GM12874 (cell line): ENCODE measurements around the gene ADARB2.

Experiments used
- TF ChIP-seq, protein P1 (sequence below): IDR thresholded peaks from 2 replicates; pipeline ENCODE4 v1.5.1; 2011; ENCODE audit warnings: low read depth, mild to moderate bottlenecking, control low read depth, low read length, moderate library complexity; ENCODE audit not compliant: insufficient read depth

The ADARB2 gene

DNA sequence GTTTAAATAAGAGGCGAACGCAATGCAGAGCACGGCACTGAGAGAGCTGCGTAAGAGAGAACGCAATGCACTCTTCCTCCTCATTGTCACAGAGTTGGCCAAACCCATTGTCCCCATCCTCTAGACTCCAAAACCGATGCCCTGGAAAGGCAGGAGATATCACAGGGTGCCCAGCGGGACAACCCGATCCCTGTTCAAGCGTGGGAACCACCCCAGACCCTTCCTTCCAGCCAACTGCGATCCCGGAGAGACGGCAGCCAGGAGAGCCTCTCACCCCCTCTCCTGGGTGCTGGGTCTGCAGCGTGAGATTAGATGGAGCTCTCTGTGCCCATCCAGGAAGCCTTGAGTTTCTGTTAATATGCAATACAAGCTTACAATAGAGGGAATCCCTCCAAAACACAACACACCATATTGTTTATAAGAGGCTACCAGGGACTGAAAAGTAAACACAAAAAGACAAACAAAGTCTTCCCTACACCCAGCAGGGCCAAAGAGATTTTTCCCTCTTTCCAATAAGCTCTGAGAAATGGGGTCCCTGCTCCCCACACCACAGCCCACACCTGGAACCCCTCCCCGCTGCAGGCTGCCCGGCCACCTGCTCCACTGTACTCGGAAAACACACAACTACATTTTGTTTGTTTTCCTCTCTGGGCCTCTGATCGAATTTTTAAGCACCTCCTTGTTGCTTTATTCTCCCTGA is 187.6 kb downstream of the ADARB2 start:
- TF ChIP-seq, protein P1, sequence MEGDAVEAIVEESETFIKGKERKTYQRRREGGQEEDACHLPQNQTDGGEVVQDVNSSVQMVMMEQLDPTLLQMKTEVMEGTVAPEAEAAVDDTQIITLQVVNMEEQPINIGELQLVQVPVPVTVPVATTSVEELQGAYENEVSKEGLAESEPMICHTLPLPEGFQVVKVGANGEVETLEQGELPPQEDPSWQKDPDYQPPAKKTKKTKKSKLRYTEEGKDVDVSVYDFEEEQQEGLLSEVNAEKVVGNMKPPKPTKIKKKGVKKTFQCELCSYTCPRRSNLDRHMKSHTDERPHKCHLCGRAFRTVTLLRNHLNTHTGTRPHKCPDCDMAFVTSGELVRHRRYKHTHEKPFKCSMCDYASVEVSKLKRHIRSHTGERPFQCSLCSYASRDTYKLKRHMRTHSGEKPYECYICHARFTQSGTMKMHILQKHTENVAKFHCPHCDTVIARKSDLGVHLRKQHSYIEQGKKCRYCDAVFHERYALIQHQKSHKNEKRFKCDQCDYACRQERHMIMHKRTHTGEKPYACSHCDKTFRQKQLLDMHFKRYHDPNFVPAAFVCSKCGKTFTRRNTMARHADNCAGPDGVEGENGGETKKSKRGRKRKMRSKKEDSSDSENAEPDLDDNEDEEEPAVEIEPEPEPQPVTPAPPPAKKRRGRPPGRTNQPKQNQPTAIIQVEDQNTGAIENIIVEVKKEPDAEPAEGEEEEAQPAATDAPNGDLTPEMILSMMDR = no peak

DNA sequence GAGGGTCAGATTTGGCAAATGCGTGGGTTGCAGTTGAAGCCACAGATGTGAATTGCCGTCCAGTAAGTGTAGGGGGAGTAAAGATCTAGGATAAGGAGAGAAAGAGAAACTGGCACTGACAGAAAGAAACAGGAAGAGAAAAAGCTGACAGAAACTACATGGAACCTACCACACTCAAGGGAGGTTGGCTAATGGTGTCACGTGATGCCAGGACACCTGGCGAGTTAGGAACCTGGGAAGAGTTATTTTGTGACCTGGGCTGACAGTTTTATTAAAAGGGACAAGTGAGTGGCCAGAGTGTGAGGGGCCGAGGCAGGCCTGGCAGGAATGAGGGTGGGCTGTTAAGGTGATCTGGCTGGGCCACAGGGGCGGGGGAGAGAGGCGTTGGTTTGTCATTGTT is 188.7 kb downstream of the ADARB2 start:
- TF ChIP-seq, protein P1 = no peak

DNA sequence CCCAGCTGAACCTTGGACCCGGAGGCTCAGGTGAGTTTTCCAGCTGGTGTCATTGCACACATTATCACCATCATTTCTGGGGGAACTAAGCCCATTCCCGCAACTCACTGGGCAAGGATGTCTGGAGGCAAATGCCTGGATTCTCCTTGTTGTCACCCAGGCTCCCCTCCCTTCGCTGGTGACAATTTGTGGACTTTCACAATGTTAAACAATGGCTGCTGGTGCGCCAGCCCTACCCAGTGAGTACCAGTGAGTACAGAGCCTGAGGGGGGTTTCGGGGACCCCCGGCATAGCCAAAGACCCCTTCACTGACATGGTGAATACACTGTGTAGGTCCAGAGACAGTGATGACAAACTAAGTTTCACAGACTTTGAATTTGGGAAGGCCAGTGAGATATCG is 189.2 kb downstream of the ADARB2 start:
- TF ChIP-seq, protein P1 = no peak

DNA sequence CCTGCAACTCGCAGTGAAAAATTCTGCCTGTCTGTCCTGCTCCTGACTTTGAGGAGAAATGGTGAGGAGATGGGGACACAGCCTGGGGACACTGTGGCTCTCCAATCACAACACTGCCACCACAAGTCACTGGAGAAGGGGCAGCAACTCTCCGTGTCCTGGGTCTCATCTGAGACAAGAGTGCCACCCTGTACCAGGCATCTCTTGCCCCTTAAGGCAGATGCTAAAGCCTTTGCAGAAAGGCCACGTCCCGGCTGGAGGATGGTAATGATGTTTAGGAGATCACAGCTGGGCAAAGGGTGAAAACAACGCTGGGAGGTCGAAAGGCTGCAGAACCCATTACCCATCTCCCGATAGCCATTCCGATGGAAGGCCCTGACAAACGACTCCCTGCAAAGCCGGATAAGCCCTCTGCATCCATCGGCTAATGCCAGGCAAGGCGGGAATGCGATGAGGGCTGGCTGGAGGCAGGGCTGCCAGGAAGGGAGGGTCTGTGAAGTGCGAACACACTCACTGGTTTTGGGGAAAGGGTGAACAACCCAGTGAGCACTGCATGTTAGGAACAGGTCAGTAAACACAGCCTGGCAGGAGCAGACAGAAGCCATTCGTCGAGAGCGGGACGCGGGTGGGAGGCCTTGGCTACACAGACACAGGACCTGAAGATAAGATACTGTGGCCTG is 190.8 kb downstream of the ADARB2 start:
- TF ChIP-seq, protein P1 = no peak

DNA sequence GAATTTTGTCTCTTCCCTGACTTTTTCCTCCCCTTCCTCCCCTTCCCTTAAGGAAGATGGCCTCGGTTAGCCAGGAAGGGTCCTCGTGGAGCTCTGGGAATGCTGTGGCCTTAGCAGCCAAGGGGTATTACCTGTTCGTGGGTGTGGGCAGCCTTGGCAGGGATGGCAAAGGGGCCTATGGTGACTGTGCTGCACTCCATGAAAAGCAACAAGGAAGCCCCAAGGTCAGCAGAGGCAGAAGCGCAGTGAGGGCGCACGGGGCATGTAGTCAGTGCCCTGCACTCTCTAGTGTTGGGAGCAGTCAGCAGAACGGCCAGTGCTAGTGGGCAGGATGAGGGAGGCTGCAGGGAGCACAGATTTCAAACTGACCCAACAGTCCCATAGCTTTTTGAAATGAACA is 191.8 kb downstream of the ADARB2 start:
- TF ChIP-seq, protein P1 = no peak

DNA sequence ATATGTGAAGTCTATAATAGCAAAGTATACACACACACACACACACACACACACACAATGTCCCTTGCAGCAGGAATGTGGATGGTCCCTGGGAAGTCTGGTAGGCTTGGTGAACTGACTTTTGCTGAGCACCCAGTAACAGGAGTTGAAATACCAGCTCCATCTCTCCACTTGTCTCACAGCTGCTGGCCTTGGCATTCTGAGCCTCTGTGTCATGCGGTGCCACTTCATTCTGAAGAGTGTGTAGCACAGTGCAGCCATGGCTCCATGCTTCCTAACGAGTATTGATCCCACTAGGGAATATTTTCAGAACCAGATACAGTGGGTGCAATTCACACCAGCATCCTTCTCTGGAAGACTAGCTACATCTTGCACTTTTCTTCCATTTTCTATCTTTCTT is 192.4 kb downstream of the ADARB2 start:
- TF ChIP-seq, protein P1 = no peak

DNA sequence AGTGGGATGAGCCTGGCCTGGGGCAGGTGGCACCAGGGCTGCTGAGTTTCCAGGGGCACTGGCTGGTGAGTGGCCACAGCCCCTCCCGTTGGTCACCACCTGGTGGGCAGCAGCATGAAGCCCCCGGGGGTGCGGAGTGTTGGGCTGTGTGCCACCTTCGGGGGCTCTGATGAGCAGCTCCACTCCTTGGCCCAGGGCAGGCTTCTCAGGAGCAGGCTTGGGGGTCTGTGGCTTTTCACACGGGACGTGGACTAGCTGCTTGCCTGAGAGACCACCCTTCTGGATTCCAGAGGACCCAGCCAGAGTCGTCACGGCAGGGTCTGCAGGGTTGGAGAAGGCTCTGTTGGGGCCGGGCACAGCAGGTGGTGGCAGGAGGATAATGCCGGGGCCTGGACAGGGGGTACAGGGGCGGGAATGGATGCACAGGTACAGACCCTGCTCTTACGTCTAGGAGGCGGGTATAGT is 193.1 kb downstream of the ADARB2 start:
- TF ChIP-seq, protein P1 = no peak
